GM12878 (cell line): ENCODE measurements around the gene PNMT. TPM values are rescaled to one million over a fixed set of nuclear protein-coding genes. Genes with fewer than 3 reads are reported as not detected.

Source experiments
- ATAC-seq: fragments of 200-7000 bp; cut with Tn5 transposase; 3 replicates; pipeline ENCODE4 v1.9.1; 2020; ENCODE audit warnings: mild to moderate bottlenecking, moderate library complexity
- BruUV-seq: library from RNA; stranded (reverse); fragments of 400-500 nt; replicated peaks from 2 replicates; lab custom pipeline; 2021; lab: Mats Ljungman, UMichigan
- CTCF ChIA-PET: fragments of 300-600 bp; sonication (Branson Sonifier 250); formaldehyde crosslinking; extraction: SDS; loops from one replicate; lab custom pipeline; 2021; ENCODE audit warnings: inconsistent platforms; lab: Yijun Ruan, JAX
- POLR2A ChIA-PET: fragments of 350-600 bp; formaldehyde crosslinking; extraction: SDS; loops from one replicate; lab custom pipeline; 2021; ENCODE audit warnings: inconsistent platforms; lab: Charles Lee
- RAD21 ChIA-PET: fragments of 300-600 bp; sonication (Branson Sonifier 250); formaldehyde crosslinking; loops from one replicate; lab custom pipeline; 2023; ENCODE audit warnings: antibody characterized with exemption; ENCODE audit not compliant: unreplicated experiment; lab: Charles Lee
- SMC1A ChIA-PET: fragments of 300-600 bp; sonication (Branson Sonifier 250); formaldehyde crosslinking; loops from one replicate; lab custom pipeline; 2023; ENCODE audit not compliant: unreplicated experiment, uncharacterized antibody; lab: Charles Lee
- DNase-seq: peaks from one replicate; pipeline ENCODE4 v3.0.0-alpha.2; 2011; ENCODE audit warnings: low read depth, low spot score
- FAIRE-seq: peaks from 3 replicates; lab custom pipeline; 2011; peaks lifted over from hg19 to GRCh38; lab: Jason Lieb, UNC
- H2AFZ ChIP-seq: 2 replicates; pipeline ENCODE4 v1.6.0; 2011; ENCODE audit warnings: low read depth, low read length, control low read depth; ENCODE audit not compliant: control insufficient read depth
- H3K27ac ChIP-seq: 2 replicates; pipeline ENCODE4 v1.5.1; 2011; ENCODE audit warnings: control low read depth; ENCODE audit not compliant: control insufficient read depth, insufficient read depth
- H3K27me3 ChIP-seq, 2 experiments: replicated peaks in 1 of 2; 2 replicates each; pipeline versions ENCODE4 v1.6.0 to v1.6.1; 2011; ENCODE audit warnings: low read length in 1 of 2; ENCODE audit not compliant: control insufficient read depth in 2 of 2, insufficient read depth in 2 of 2
- H3K36me3 ChIP-seq, 2 experiments: 2 replicates each; pipeline ENCODE4 v1.5.1; 2011; ENCODE audit warnings: low read length in 1 of 2; ENCODE audit not compliant: control insufficient read depth in 2 of 2, insufficient read depth in 2 of 2
- H3K4me1 ChIP-seq: 2 replicates; pipeline ENCODE4 v1.6.1; 2011; ENCODE audit warnings: mild to moderate bottlenecking, low read length, moderate library complexity, mixed read lengths; ENCODE audit not compliant: control insufficient read depth, insufficient read depth
- H3K4me2 ChIP-seq: 2 replicates; pipeline ENCODE4 v1.6.0; 2011; ENCODE audit warnings: control low read depth; ENCODE audit not compliant: control insufficient read depth, insufficient read depth
- H3K4me3 ChIP-seq: fragments of 200-600 bp; sonication (generic); 2 replicates; pipeline ENCODE4 v1.5.1; 2016
- H3K79me2 ChIP-seq: 2 replicates; pipeline ENCODE4 v1.6.0; 2011; ENCODE audit warnings: low read length; ENCODE audit not compliant: control insufficient read depth, insufficient read depth
- H3K9ac ChIP-seq: 2 replicates; pipeline ENCODE4 v1.8.0; 2011; ENCODE audit warnings: low read length, control low read depth, mixed read lengths; ENCODE audit not compliant: control insufficient read depth, insufficient read depth
- H3K9me3 ChIP-seq: replicated peaks from 3 replicates; pipeline ENCODE4 v1.5.1; 2011; ENCODE audit warnings: mild to moderate bottlenecking, low read length; ENCODE audit not compliant: control insufficient read depth, insufficient read depth
- H4K20me1 ChIP-seq: 2 replicates; pipeline ENCODE4 v1.6.0; 2011; ENCODE audit not compliant: control insufficient read depth, insufficient read depth
- IKZF2 ChIP-seq, 2 experiments: fragments of 450-650 bp; IDR thresholded peaks; 2 replicates each; pipeline ENCODE4 v1.6.1; 2017; ENCODE audit warnings: mild to moderate bottlenecking in 2 of 2, moderate library complexity in 2 of 2
- MEF2A ChIP-seq: IDR thresholded peaks from 2 replicates; pipeline ENCODE4 v1.6.1; 2011; ENCODE audit warnings: low read depth, mild to moderate bottlenecking, low read length, moderate library complexity; ENCODE audit not compliant: insufficient read depth
- NFIC ChIP-seq: IDR thresholded peaks from 2 replicates; pipeline ENCODE4 v1.6.1; 2012; ENCODE audit warnings: low read depth, mild to moderate bottlenecking, inconsistent platforms, low read length, moderate library complexity
- RUNX3 ChIP-seq: IDR thresholded peaks from 2 replicates; pipeline ENCODE4 v1.6.1; 2012; ENCODE audit warnings: low read length, inconsistent platforms
- TCF3 ChIP-seq: IDR thresholded peaks from 2 replicates; pipeline ENCODE4 v1.6.1; 2012; ENCODE audit warnings: low read depth, mild to moderate bottlenecking, low read length, borderline replicate concordance; ENCODE audit not compliant: insufficient read depth
- WGBS: methylation state at CpG from one replicate; pipeline ENCODE4 v1.1.6; 2016; ENCODE audit warnings: low lambda C conversion rate; ENCODE audit not compliant: insufficient replicate concordance, insufficient coverage; ENCODE audit errors: missing lambda C conversion rate; 5-methylcytosine and 5-hydroxymethylcytosine counted together
- in situ Hi-C: fragments of 300-500 bp; cut with MboI; formaldehyde crosslinking; loops from 9 replicates; pipeline ENCODE4 v1.14.3; 2018; ENCODE audit warnings: mixed read lengths
- intact Hi-C: fragments of 100-400 bp; cut with micrococcal nuclease; formaldehyde crosslinking; loops from one replicate; pipeline ENCODE4 v1.14.2; 2022; ENCODE audit not compliant: unreplicated experiment
- polyA plus RNA-seq, 11 experiments: library from polyadenylated mRNA; depleted of rRNA in 4 of 11; unstranded in 6 of 11; stranded (reverse) in 5 of 11; fragments of >200 nt; fragmentation: Nextera tagmentation in 4 of 11; fragmentation: Illumina TruSeq in 1 of 11; extraction: Ambion mirVana in 4 of 11; extraction: Trizol in 1 of 11; gene quantifications; 1 replicate in 1 of 11; 2 replicates in 10 of 11; pipeline versions ENCODE4 v1.2.1 to v1.2.3, GENCODE V29; 2011 to 2016; ENCODE audit warnings: inconsistent platforms in 2 of 11, missing spikeins in 2 of 11, low read depth in 1 of 11
- total RNA-seq, 4 experiments: library from RNA; depleted of rRNA in 3 of 4; stranded (reverse); fragments of >200 nt in 3 of 4; fragmentation: Illumina TruSeq in 1 of 4; extraction: Trizol in 1 of 4; gene quantifications; 2 replicates each; pipeline versions ENCODE4 v1.2.1 to v1.2.3, GENCODE V29; 2013 to 2021
- TF ChIP-seq, protein P1 (sequence below): fragments of 450-650 bp; formaldehyde crosslinking; IDR thresholded peaks from 2 replicates; pipeline ENCODE4 v1.5.0; 2022; ENCODE audit warnings: mild to moderate bottlenecking, missing genetic modification characterization
- TF ChIP-seq, protein P2 (sequence below): fragments of 450-650 bp; IDR thresholded peaks from 2 replicates; pipeline ENCODE4 v1.6.1; 2018; ENCODE audit warnings: mild to moderate bottlenecking, low read depth, moderate library complexity; ENCODE audit not compliant: partially characterized antibody
- TF ChIP-seq, protein P3 (sequence below): fragments of 450-650 bp; IDR thresholded peaks from 2 replicates; pipeline ENCODE4 v1.6.1; 2018; ENCODE audit warnings: borderline replicate concordance, mild to moderate bottlenecking; ENCODE audit not compliant: partially characterized antibody
- TF ChIP-seq, protein P4 (sequence below): fragments of 450-650 bp; IDR thresholded peaks from 2 replicates; pipeline ENCODE4 v1.6.1; 2017; ENCODE audit warnings: low read depth, mild to moderate bottlenecking, moderate library complexity

Gene PNMT
- total and polyA plus RNA-seq, 10 of the 15 experiments (the other 5 are each of a cell fraction or from before 2014, with no cell fraction given): not detected

DNA sequence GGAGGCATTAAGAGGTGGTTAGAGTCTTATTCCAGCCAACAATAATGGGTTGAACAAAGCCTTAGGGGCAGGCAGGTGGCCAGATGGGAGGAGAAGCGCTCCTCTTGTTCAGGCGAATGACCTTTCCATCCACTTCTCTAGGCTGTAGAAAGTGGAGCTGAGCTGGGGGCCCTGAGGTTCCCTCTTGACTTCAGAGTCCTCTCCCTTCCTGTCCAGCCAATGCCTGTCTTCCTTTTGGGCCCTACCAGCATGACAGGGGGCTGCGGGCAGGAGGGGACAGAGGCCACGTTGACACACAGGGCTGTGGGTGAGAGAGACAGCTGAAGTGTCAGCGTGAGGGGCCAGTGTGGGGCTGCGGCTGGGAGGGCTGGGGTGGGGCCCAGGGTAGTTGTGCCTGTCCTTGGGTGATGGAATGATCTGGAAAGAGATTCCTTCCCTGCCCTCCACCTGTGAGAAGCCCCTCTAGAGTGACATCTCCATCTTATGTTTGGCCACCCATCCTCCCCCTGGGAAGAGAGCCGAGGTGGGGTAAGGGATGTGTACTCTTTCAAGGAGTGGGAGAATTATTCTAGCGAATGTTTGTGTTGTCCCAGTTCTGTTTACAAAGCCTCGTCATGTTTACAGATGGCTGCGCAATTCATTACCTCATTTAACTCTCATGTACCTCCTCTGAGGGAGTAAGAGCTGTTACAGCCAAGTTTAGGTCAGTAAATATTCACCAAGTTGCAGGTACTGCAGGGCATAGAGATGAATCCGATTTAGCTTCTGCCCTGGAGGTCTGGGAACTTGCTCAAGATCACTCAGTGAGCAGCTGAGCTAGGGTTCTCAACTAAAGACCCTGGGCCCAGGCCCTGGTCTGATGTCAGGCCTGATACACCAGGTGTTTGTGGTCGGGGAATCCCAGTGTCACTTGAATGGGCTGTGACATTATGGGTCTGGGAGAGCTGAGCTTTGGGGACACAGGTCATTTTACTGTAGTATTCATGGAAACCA lies 34.9 kb downstream of the PNMT start:
- Histone ChIP-seq H3K4me1 (peaks cover 11% of the 10 kb centered on the region), H3K4me3 (no peak overlapping the region), H4K20me1 (no peaks in the 10 kb centered on the region), H3K36me3 (no peaks in the 10 kb centered on the region), H3K9me3 (no peaks in the 10 kb centered on the region), H2AFZ (peak overlapping the region; percentile 58), H3K27me3 (peaks cover 0 to 7% of the 10 kb centered on the region in 2 experiments; a peak in 2 of 4 replicates), H3K4me2 (peak overlapping the region; percentile 30; the same call in 1 of the 2 replicates), H3K27ac (peak overlapping the region; percentile 24), H3K79me2 (no peaks in the 10 kb centered on the region), H3K9ac (peak overlapping the region; percentile 22; the same call in 1 of the 2 replicates)
- WGBS: 56% methylated on average over 11 of the region's 12 CpGs
- ChIA-PET SMC1A (interaction anchor here (0.6 to 1.8 kb wide), 3 partner anchors 10 to 55 kb away, joined by 3 to 11 read pairs (median 4); partner anchors contain the start of gene PGAP3), POLR2A (interaction anchor here (0.6 to 1.5 kb wide), 2 partner anchors 15 to 156 kb away, joined by 4 to 6 read pairs; partner anchors contain the start of gene PGAP3), CTCF (interaction anchor here (0.6 to 3.3 kb wide), 9 partner anchors 8 to 50 kb away, joined by 3 to 11 read pairs (median 4); partner anchors contain the start of gene PGAP3), RAD21 (interaction anchor here (0.6 to 2.0 kb wide), 9 partner anchors 15 to 419 kb away, joined by 3 to 7 read pairs (median 3); partner anchors contain the start of genes MIEN1 and MSL1)
- no TSS peak for BruUV-seq
- in situ Hi-C loops (no loop called here), intact Hi-C loops (no loop called here)
- DNase-seq (peak; percentile 25), ATAC-seq (peak; percentile 93), FAIRE-seq (peak; percentile 73)
- TF ChIP-seq, protein P1, sequence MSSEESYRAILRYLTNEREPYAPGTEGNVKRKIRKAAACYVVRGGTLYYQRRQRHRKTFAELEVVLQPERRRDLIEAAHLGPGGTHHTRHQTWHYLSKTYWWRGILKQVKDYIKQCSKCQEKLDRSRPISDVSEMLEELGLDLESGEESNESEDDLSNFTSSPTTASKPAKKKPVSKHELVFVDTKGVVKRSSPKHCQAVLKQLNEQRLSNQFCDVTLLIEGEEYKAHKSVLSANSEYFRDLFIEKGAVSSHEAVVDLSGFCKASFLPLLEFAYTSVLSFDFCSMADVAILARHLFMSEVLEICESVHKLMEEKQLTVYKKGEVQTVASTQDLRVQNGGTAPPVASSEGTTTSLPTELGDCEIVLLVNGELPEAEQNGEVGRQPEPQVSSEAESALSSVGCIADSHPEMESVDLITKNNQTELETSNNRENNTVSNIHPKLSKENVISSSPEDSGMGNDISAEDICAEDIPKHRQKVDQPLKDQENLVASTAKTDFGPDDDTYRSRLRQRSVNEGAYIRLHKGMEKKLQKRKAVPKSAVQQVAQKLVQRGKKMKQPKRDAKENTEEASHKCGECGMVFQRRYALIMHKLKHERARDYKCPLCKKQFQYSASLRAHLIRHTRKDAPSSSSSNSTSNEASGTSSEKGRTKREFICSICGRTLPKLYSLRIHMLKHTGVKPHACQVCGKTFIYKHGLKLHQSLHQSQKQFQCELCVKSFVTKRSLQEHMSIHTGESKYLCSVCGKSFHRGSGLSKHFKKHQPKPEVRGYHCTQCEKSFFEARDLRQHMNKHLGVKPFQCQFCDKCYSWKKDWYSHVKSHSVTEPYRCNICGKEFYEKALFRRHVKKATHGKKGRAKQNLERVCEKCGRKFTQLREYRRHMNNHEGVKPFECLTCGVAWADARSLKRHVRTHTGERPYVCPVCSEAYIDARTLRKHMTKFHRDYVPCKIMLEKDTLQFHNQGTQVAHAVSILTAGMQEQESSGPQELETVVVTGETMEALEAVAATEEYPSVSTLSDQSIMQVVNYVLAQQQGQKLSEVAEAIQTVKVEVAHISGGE: no peak
- 0 out of 2 replicates have a peak, but pooled peaks have one; percentile 24 for TF ChIP-seq MEF2A
- TF ChIP-seq IKZF2 (IDR thresholded peaks at IDR 0.05): peak in 1 of 2 experiments; percentile 33; a peak in 1 of 4 replicates
- peak; percentile 47; the same call in 1 of the 2 replicates for TF ChIP-seq NFIC
- TF ChIP-seq RUNX3: peak; percentile 93
- TF ChIP-seq, protein P2, sequence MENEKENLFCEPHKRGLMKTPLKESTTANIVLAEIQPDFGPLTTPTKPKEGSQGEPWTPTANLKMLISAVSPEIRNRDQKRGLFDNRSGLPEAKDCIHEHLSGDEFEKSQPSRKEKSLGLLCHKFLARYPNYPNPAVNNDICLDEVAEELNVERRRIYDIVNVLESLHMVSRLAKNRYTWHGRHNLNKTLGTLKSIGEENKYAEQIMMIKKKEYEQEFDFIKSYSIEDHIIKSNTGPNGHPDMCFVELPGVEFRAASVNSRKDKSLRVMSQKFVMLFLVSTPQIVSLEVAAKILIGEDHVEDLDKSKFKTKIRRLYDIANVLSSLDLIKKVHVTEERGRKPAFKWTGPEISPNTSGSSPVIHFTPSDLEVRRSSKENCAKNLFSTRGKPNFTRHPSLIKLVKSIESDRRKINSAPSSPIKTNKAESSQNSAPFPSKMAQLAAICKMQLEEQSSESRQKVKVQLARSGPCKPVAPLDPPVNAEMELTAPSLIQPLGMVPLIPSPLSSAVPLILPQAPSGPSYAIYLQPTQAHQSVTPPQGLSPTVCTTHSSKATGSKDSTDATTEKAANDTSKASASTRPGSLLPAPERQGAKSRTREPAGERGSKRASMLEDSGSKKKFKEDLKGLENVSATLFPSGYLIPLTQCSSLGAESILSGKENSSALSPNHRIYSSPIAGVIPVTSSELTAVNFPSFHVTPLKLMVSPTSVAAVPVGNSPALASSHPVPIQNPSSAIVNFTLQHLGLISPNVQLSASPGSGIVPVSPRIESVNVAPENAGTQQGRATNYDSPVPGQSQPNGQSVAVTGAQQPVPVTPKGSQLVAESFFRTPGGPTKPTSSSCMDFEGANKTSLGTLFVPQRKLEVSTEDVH: no peak
- TF ChIP-seq, protein P3, sequence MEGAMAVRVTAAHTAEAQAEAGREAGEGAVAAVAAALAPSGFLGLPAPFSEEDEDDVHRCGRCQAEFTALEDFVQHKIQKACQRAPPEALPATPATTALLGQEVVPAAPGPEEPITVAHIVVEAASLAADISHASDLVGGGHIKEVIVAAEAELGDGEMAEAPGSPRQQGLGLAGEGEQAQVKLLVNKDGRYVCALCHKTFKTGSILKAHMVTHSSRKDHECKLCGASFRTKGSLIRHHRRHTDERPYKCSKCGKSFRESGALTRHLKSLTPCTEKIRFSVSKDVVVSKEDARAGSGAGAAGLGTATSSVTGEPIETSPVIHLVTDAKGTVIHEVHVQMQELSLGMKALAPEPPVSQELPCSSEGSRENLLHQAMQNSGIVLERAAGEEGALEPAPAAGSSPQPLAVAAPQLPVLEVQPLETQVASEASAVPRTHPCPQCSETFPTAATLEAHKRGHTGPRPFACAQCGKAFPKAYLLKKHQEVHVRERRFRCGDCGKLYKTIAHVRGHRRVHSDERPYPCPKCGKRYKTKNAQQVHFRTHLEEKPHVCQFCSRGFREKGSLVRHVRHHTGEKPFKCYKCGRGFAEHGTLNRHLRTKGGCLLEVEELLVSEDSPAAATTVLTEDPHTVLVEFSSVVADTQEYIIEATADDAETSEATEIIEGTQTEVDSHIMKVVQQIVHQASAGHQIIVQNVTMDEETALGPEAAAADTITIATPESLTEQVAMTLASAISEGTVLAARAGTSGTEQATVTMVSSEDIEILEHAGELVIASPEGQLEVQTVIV: no peak
- TF ChIP-seq TCF3: peak; percentile 74; the same call in 1 of the 2 replicates
- TF ChIP-seq, protein P4, sequence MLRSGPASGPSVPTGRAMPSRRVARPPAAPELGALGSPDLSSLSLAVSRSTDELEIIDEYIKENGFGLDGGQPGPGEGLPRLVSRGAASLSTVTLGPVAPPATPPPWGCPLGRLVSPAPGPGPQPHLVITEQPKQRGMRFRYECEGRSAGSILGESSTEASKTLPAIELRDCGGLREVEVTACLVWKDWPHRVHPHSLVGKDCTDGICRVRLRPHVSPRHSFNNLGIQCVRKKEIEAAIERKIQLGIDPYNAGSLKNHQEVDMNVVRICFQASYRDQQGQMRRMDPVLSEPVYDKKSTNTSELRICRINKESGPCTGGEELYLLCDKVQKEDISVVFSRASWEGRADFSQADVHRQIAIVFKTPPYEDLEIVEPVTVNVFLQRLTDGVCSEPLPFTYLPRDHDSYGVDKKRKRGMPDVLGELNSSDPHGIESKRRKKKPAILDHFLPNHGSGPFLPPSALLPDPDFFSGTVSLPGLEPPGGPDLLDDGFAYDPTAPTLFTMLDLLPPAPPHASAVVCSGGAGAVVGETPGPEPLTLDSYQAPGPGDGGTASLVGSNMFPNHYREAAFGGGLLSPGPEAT: peak; percentile 69
